ES-I3 (cell line): Measurements from ENCODE around the gene OSBPL1A.

ENCODE experiments used
- H3K36me3 ChIP-seq: 2 replicates; pipeline ENCODE4 v1.6.1; 2013; ENCODE audit warnings: mild to moderate bottlenecking, low read length, control low read depth, moderate library complexity; ENCODE audit not compliant: insufficient read depth
- H3K4me1 ChIP-seq: 2 replicates; pipeline ENCODE4 v1.6.1; 2013; ENCODE audit warnings: mild to moderate bottlenecking, control low read depth, low read length; ENCODE audit not compliant: insufficient read depth
- H3K9ac ChIP-seq: 2 replicates; pipeline ENCODE4 v1.6.1; 2013; ENCODE audit warnings: low read depth, mild to moderate bottlenecking, low read length, moderate library complexity
- H3K9me3 ChIP-seq: 2 replicates; pipeline ENCODE4 v1.6.1; 2013; ENCODE audit warnings: mild to moderate bottlenecking, low read length, moderate library complexity; ENCODE audit not compliant: control insufficient read depth, insufficient read depth

The OSBPL1A gene

DNA sequence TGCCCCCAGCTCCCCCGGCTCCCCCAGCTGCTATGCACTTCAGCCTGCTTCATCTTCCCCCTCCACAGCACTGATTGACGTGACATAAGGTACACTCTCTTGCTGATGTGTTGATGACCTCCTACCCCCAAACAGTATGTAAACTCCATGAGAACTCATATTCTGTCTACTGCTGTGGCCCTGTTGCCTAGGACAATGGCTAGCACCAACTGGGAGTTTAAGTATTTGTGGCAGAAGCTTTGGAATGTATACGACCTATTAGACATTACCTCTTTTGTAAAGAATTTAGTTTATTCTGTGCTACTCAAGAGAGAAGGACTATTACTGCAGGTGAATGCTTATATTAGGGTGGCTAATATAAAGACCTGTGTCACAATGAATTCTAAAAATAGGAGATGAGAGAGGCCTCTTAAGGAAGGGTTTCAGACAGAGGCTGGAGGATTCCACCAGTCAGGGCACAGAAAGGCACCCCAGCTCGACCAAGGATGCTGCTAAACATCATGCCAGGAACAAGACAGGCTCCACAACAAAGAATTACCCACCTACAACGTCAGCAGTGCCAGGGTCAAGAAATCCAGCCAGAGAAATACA, 198.2 kb downstream of the OSBPL1A start:
- Histone ChIP-seq H3K9ac (no peak overlapping the region), H3K36me3 (no peaks in the 10 kb centered on the region), H3K4me1 (no peaks in the 10 kb centered on the region), H3K9me3 (no peaks in the 10 kb centered on the region)

DNA sequence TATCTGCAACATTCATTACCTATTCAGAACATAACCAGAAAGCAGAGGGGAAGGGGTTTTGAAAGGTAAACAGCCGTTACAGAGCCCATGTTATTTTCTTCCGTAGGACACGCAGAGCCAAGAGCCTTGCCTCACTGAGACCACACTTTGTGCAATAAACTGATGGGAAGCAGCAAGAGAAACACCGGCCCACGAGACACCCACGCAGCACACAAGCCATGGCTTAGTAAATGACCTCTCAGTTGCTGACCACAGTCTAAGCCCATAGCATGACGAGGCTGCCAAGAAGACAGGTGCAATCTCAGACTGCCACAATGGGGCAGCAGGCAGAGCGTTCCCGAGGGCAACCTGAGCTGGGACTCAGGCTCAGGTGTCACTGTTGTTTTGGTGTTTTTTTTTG, 199.2 kb downstream of the OSBPL1A start:
- no peak overlapping the region for H3K9ac ChIP-seq
- H3K4me1 ChIP-seq: no peaks in the 10 kb centered on the region
- H3K9me3 ChIP-seq: no peaks in the 10 kb centered on the region
- H3K36me3 ChIP-seq: no peaks in the 10 kb centered on the region

DNA sequence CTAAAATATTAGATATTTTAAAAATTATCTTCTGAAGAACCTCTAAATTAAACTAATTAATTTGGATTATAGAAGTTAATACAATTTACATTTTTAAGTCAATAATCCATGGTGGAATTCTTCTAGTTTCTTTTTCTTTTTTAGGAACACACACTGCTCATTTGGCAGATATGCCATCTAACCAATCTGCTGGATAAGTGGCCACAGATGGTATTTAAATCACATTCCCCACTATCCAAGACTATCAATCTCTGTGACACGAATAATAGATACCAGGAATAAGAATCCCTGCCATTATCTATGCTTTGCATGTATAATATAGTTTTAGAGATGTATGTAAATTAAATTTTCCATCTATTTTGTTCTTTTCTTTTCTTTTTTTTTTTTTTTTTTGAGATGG, 200.2 kb downstream of the OSBPL1A start:
- Histone ChIP-seq H3K9me3 (no peaks in the 10 kb centered on the region), H3K9ac (no peak overlapping the region), H3K4me1 (no peaks in the 10 kb centered on the region)

DNA sequence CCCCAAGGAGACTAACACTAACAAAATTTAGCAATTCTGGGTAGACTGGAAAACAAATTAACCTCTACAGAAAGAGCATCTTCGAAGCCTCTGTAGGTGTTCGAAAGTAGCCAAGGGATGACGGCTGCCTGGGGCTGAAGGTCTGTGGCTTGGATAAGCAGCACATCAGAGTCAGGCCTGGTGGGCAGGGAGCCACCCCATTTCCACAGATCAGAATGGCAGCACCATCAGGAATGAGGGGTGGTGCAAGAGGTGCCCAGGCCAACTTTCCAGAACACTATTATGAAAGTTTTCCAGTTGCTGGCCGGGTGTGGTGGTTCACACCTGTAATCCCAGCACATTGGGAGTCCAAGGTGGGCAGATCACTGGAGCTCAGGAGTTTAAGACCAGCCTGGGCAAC, 200.9 kb downstream of the OSBPL1A start:
- no peaks in the 10 kb centered on the region for H3K4me1 ChIP-seq
- no peak overlapping the region for H3K9ac ChIP-seq
- H3K36me3 ChIP-seq: no peaks in the 10 kb centered on the region
- H3K9me3 ChIP-seq: no peaks in the 10 kb centered on the region

More for the DNA sequence above, 200.2 kb downstream of the OSBPL1A start:
- H3K36me3 ChIP-seq: no peaks in the 10 kb centered on the region

DNA sequence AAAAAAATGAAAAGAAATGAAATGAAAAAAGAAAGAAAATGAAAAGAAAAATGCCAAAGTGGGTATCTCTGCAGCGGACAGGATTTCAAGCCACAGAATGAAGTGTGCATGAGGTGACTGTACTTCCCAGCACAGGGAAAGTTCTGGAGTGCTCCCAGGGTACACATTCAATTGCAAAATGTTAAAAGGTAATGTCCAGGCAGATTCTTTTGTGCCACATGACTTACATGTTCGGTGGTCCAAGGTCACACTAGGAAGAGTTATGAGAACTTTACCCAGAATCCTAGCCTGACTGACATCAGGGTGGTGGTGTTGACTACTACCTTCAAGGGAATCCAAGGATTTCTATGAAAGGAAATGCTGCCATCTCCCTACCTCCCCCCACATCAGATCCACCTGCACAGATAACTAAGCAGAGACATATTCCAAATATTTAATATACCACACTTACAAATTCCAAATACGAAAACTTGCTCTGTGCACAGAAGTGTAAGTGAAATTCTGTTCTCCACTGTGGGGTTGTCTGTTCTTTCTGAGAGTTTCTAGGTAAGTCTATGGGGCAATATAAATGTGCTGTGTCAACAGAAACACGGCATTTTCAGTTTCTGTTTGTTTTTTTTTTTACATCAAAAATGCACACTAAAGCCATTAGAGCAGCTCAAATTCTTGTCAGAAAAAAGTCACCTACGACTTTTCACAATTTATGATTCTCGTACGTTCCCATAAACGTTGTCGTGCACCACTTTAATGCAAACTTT, 202.1 kb downstream of the OSBPL1A start:
- H3K4me1 ChIP-seq: no peaks in the 10 kb centered on the region
- no peaks in the 10 kb centered on the region for H3K36me3 ChIP-seq
- H3K9ac ChIP-seq: no peak overlapping the region
- H3K9me3 ChIP-seq: no peaks in the 10 kb centered on the region

DNA sequence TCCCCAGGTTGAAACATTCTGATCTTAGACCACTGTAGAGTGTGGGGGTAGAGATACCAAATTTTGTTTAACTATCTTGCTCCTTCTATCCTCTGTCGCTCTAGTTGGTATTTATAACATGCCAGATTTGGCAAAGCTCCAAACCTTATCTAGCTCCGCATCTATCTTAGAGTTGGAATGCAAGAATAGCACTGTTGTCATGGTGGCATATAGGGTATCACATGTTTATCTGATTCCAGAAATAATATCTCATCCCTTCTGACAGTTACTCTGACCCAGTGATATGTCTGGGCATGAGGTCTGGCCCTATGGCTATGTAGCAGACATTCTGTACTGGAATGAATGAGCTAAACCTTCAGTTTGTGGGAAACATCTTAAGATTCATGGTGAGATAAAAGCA, 207.0 kb downstream of the OSBPL1A start:
- no peaks in the 10 kb centered on the region for H3K4me1 ChIP-seq
- no peaks in the 10 kb centered on the region for H3K36me3 ChIP-seq

DNA sequence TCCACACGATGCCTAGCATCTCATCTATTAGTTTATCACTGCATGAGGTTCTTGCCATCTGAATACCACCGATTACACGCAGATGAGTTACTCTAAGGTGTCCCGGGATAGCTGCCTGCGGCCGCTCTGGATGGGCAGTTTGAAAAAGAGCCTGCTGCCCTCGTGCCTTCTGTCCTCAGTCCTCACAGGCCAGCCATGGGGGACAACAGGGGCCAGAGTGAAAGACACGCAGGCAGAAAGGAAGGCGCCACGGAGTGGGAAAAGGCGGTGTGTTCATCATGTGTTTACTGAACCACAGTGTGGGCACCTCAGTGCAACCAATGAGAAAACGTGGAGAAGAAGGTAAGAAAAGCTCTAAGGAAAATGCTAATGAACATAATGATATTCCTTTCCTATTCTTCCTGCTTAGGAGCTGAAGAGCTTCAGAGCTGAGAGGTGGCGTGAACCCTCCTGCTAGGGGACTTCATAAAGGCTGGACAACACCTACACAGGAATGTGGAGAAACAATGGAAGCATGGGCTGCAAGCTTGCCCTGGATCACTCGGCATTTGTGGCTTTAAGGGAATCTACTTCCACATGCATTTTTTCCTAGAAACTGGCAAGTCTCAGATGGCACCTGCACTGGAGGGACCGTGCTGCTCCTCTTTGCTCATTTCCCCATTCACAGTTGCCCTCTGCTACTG, 207.8 kb downstream of the OSBPL1A start:
- Histone ChIP-seq H3K36me3 (no peaks in the 10 kb centered on the region), H3K9ac (no peak overlapping the region), H3K4me1 (peaks cover 3% of the 10 kb centered on the region; the same call in 1 of the 2 replicates), H3K9me3 (no peaks in the 10 kb centered on the region)

More for the DNA sequence above, 207.0 kb downstream of the OSBPL1A start:
- Histone ChIP-seq H3K9ac (no peak overlapping the region), H3K9me3 (no peaks in the 10 kb centered on the region)

DNA sequence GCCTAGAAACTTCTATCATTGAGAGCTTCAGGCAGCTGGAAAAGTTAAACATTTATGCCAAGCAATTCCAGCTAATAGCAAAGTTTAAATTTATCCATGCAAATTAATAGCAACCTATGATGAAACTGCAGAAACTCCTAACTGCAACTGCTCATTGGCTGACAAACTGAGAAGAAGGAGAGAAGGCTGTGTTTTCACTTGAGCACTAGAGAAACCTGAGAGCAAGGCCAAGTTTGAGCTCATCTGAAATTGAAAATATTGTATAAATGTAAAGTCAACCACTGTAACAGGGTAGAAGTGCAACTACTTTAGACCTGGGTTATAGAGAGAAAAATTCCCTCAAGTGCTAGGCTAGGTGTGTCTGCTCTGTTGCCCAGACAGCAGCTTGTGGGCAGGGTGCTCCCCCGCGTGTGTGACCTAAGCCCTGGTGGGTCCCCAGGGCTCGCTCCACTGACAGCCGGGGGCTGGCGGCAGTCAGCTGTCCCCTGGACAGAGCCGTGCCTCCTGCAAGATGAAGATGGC, 208.6 kb downstream of the OSBPL1A start:
- Histone ChIP-seq H3K9me3 (no peaks in the 10 kb centered on the region), H3K4me1 (peaks cover 8% of the 10 kb centered on the region; the same call in 1 of the 2 replicates), H3K36me3 (no peaks in the 10 kb centered on the region), H3K9ac (no peak overlapping the region)

DNA sequence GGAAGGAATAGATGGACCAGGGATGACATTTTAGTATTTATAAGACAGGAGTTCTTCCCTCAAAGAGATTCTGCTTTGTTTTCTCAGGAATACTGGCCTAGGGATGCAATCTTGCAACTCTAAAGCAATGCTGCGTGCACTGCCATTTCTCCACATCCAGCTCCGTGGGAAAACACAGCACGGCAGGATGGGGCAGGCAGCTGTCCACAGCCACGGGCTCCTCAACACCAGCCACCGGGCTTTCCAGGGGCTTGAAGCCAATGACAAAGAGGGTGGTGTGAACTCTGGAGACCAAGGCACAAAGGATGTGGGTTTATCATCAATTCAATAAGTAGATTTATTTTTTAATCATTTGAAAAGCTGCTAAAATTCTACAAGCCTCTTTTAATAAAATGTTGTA, 209.5 kb downstream of the OSBPL1A start:
- H3K36me3 ChIP-seq: no peaks in the 10 kb centered on the region
- no peak overlapping the region for H3K9ac ChIP-seq
- peaks cover 8% of the 10 kb centered on the region; the same call in 1 of the 2 replicates for H3K4me1 ChIP-seq
- H3K9me3 ChIP-seq: no peaks in the 10 kb centered on the region

DNA sequence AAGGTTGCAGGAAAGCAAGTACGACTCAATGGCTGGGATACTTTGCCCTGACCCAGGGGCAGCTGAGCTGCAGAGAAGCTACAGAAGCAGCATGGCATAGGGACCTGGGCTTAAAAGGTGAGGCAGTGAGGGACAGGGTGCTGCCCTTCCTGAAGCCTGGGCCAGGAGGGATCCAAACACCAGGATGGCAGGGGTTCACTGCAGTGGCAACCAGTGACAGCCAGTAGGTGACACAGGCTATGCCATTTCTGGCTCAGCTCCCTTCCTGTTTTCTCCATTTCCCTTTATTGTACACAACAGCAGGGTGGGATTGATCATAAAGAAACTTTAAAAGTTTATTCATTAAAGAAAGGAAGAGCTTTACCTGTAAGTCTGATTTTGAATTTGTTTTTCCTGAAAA, 209.9 kb downstream of the OSBPL1A start:
- H3K4me1 ChIP-seq: peaks cover 8% of the 10 kb centered on the region; the same call in 1 of the 2 replicates
- no peaks in the 10 kb centered on the region for H3K36me3 ChIP-seq
- no peaks in the 10 kb centered on the region for H3K9me3 ChIP-seq
- no peak overlapping the region for H3K9ac ChIP-seq

DNA sequence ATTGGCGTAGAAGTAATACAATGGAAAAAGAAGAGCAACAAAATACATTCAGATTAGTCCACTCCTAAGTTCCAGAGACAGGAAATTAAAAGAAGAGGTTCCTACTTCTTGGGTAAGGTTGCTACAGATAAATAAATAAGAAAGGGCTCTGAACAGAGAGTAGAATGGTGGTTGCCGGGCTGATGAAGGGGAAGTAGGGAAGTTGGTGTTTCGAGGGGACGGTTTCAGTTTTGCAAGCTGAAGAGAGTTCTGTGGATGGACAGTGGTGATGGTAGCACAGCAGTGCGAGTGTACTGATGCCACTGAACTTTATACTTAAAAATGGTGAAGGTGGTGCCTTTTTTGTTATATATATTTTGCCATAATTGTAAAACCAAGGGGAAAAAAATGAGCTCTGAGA, 210.6 kb downstream of the OSBPL1A start:
- Histone ChIP-seq H3K9me3 (no peaks in the 10 kb centered on the region), H3K4me1 (peaks cover 11% of the 10 kb centered on the region; the same call in 1 of the 2 replicates), H3K9ac (no peak overlapping the region), H3K36me3 (no peaks in the 10 kb centered on the region)

DNA sequence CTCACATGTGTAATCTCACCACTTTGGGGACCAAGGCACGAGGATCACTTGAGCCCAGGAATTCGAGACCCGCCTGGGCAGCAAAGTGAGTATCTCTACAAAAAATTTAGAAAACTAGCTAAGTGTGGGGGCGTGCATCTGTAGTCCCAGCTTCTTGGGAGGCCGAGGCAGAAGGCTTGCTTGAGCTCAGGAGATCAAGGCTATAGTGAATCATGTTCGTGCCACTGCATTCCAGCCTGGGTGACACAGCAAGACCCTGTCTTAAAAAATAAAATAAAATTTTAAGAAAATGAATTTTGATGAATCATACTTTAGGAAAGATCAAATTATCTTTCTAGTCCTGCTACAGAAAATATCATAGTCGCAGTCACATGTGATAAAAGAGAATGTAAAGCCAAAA, 211.8 kb downstream of the OSBPL1A start:
- Histone ChIP-seq H3K9me3 (no peaks in the 10 kb centered on the region), H3K4me1 (peaks cover 19% of the 10 kb centered on the region), H3K36me3 (peaks cover 2% of the 10 kb centered on the region; the same call in 1 of the 2 replicates), H3K9ac (no peak overlapping the region)

DNA sequence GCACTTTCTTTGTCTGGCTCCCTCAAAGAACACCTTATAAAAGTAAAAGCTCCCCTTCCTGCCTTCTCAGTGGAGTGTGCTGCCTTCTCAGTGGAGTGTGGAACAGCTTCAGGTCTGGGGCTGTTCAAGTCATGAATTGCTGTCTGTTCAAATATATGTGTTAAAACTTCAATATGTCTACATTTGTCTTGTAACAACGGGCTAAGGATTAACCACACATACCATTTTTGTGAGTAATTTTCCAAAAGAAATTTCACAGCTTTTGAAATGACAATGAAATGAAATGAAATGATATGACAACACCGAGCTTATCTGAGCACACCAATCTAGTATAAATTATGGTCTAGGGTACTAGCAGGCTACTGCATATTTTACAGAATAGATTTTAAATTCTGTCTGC, 215.8 kb downstream of the OSBPL1A start:
- Histone ChIP-seq H3K36me3 (peaks cover 2% of the 10 kb centered on the region; the same call in 1 of the 2 replicates), H3K9ac (no peak overlapping the region)

DNA sequence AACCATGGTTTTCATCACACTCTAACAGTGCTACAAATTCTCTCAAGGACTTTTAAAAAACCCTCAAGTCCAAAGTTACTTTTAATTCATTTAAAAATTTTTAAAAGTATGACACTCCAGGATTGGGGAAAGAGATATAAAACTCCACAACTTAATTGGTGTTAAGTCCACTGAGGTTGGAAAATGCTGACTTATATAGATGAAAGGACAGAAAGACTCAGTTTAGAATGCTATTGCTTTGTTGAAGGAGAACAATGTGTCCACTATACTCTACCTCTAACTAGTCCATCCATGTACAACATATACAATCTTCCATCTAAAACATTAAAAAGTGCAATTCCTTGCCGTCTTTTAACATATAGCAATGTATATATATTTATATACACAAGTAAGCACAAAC, 217.6 kb downstream of the OSBPL1A start:
- H3K4me1 ChIP-seq: peaks cover 18% of the 10 kb centered on the region
- H3K36me3 ChIP-seq: peaks cover 2% of the 10 kb centered on the region; the same call in 1 of the 2 replicates
- no peaks in the 10 kb centered on the region for H3K9me3 ChIP-seq
- H3K9ac ChIP-seq: no peak overlapping the region

More for the DNA sequence above, 215.8 kb downstream of the OSBPL1A start:
- peaks cover 19% of the 10 kb centered on the region for H3K4me1 ChIP-seq
- no peaks in the 10 kb centered on the region for H3K9me3 ChIP-seq
